Stomach (tissue), 9 donors: ENCODE data around the gene SLC35F2. TPM values are rescaled to one million over a fixed set of nuclear protein-coding genes. Genes with fewer than 3 reads are reported as not detected.
"Not testable (repeated sequence)": the region's sequence is repeated elsewhere in the genome, so short reads cannot be mapped to it uniquely, and the experiment has no call there.

Experiments used
- DNase-seq, 2 donors: peaks; one replicate each; pipeline versions ENCODE4 v3.0.0 to v3.0.0-alpha.2; 2013 to 2019
- H3K27ac ChIP-seq, 5 donors: fragments of 200-600 bp in 4 of 5; sonication (generic) in 4 of 5; one replicate each; pipeline ENCODE4 v1.5.1; 2013 to 2019; ENCODE audit warnings: mild to moderate bottlenecking in 1 of 5, moderate library complexity in 1 of 5
- H3K27me3 ChIP-seq, 3 donors: fragments of 200-600 bp; sonication (generic); one replicate each; pipeline ENCODE4 v1.5.1; 2017 to 2019; ENCODE audit warnings: mixed run types in 1 of 3
- H3K36me3 ChIP-seq, 4 donors: fragments of 200-600 bp; sonication (generic); 1 replicate in 3 of 4; 2 replicates in 1 of 4; pipeline ENCODE4 v1.5.1; 2016 to 2019
- H3K4me1 ChIP-seq, 4 donors: fragments of 200-600 bp; sonication (generic); one replicate each; pipeline ENCODE4 v1.5.1; 2016 to 2019
- H3K4me3 ChIP-seq, 4 donors: fragments of 200-600 bp; sonication (generic) in 3 of 4; one replicate each; pipeline ENCODE4 v1.5.1; 2016 to 2019; ENCODE audit warnings: mild to moderate bottlenecking in 1 of 4
- H3K9me3 ChIP-seq, 4 donors: fragments of 200-600 bp; sonication (generic); one replicate each; pipeline ENCODE4 v1.5.1; 2016 to 2019
- CTCF ChIP-seq, 7 experiments: fragments of 450-650 bp in 4 of 7; fragments of 200-600 bp in 3 of 7; sonication (generic) in 3 of 7; IDR thresholded peaks; one replicate each; pipeline ENCODE4 v1.5.1; 2016 to 2019; ENCODE audit warnings: antibody characterized with exemption in 7 of 7, control low read depth in 2 of 7, mild to moderate bottlenecking in 1 of 7
- EP300 ChIP-seq: sonication (generic); formaldehyde crosslinking; IDR thresholded peaks from one replicate; pipeline ENCODE4 v1.6.1; 2017; ENCODE audit warnings: antibody characterized with exemption
- POLR2A ChIP-seq, 4 donors: fragments of 450-650 bp; IDR thresholded peaks; one replicate each; pipeline ENCODE4 v1.6.1; 2016; ENCODE audit warnings: antibody characterized with exemption in 4 of 4, control low read depth in 2 of 4, mild to moderate bottlenecking in 1 of 4, moderate library complexity in 1 of 4
- POLR2AphosphoS5 ChIP-seq, 3 donors: sonication (generic); formaldehyde crosslinking; IDR thresholded peaks; one replicate each; pipeline ENCODE4 v1.6.1; 2016; ENCODE audit warnings: antibody characterized with exemption in 3 of 3
- WGBS, 5 donors: extraction: QIAGEN DNeasy Blood & Tissue Kit in 3 of 5; methylation state at CpG; one replicate each; pipeline versions ENCODE4 v1.1.5 to v1.1.7; 2013 to 2018; 5-methylcytosine and 5-hydroxymethylcytosine counted together
- intact Hi-C: fragments of 100-400 bp; cut with DNase I; formaldehyde crosslinking; loops from one replicate; pipeline ENCODE4 v1.15.1; 2023; ENCODE audit warnings: low total_unique reads
- polyA plus RNA-seq, 3 donors: library from polyadenylated mRNA; stranded (reverse); fragments of 200-250 nt; gene quantifications; one replicate each; pipeline ENCODE4 v1.2.3, GENCODE V29; 2013
- total RNA-seq, 5 donors: library from RNA; depleted of rRNA; stranded (reverse); fragments of >200 nt; gene quantifications; one replicate each; pipeline versions ENCODE4 v1.1.0 to v1.2.3, GENCODE V29; 2014 to 2016
- donor health status: healthy with polysubstance abuse.
- donor health status: Bipolar disorder and iron deficiency.
- donor health status: healthy.

SLC35F2 gene
- total and polyA plus RNA-seq, 8 donors: 1.8 to 21.2 (median 7.6) TPM

GRCh38 chr11:107844041-107844440 lies 14.5 kb downstream of the SLC35F2 start:
- Histone ChIP-seq H3K4me3 (no peak overlapping the region), H3K27me3 (no peaks in the 10 kb centered on the region), H3K4me1 (peaks cover 0 to 32% (median 14%) of the 10 kb centered on the region in 4 donors), H3K27ac (no peak overlapping the region), H3K36me3 (no peaks in the 10 kb centered on the region), H3K9me3 (no peaks in the 10 kb centered on the region)
- WGBS, 5 donors: 92 to 97% (median 96%) methylated on average over 7 of the region's 7 CpGs
- intact Hi-C loops: no loop called here
- TF ChIP-seq EP300 (no peak), CTCF (IDR thresholded peaks at IDR 0.05) (no peak), POLR2A (IDR thresholded peaks at IDR 0.05) (no peak)
- no peak for DNase-seq

- DNase-seq: no peak
- no peak overlapping the region for H3K4me3 ChIP-seq
- intact Hi-C loops: no loop called here
- H3K36me3 ChIP-seq: no peaks in the 10 kb centered on the region
- H3K27ac ChIP-seq: no peak overlapping the region
- no peaks in the 10 kb centered on the region for H3K27me3 ChIP-seq
- peaks cover 0 to 27% (median 14%) of the 10 kb centered on the region in 4 donors for H3K4me1 ChIP-seq
- no peak for TF ChIP-seq CTCF (IDR thresholded peaks at IDR 0.05)
- no peak for TF ChIP-seq POLR2AphosphoS5 (IDR thresholded peaks at IDR 0.05)
- TF ChIP-seq EP300: no peak
- no peak for TF ChIP-seq POLR2A (IDR thresholded peaks at IDR 0.05)
- no peaks in the 10 kb centered on the region for H3K9me3 ChIP-seq
- WGBS, 5 donors: 84 to 93% (median 88%) methylated on average over 8 of the region's 8 CpGs
Measured at GRCh38 chr11:107842412-107843100, 16.0 kb downstream of the SLC35F2 start.

GRCh38 chr11:107840129-107840484 lies 18.5 kb downstream of the SLC35F2 start:
- intact Hi-C loops: no loop called here
- no peak for TF ChIP-seq POLR2AphosphoS5 (IDR thresholded peaks at IDR 0.05)
- no peaks in the 10 kb centered on the region for H3K36me3 ChIP-seq
- H3K4me1 ChIP-seq: peaks cover 0 to 30% (median 18%) of the 10 kb centered on the region in 4 donors
- H3K27ac ChIP-seq: peak overlapping the region in 4 of 5 donors; percentile 63 to 82 (median 76)
- H3K27me3 ChIP-seq: no peaks in the 10 kb centered on the region
- H3K9me3 ChIP-seq: no peaks in the 10 kb centered on the region
- DNase-seq: no peak
- WGBS, 5 donors: 30 to 45% (median 40%) methylated on average over 2 of the region's 2 CpGs
- no peak overlapping the region for H3K4me3 ChIP-seq

GRCh38 chr11:107836851-107837250 lies 21.7 kb downstream of the SLC35F2 start:
- DNase-seq: no peak
- no peaks in the 10 kb centered on the region for H3K27me3 ChIP-seq
- no peak overlapping the region for H3K4me3 ChIP-seq
- H3K9me3 ChIP-seq: no peaks in the 10 kb centered on the region
- no peaks in the 10 kb centered on the region for H3K36me3 ChIP-seq
- peak overlapping the region in 1 of 5 donors; percentile 50 for H3K27ac ChIP-seq
- 32 to 47% (median 46%) methylated on average over 3 of the region's 3 CpGs for WGBS, 5 donors
- intact Hi-C loops: no loop called here
- TF ChIP-seq EP300: no peak
- TF ChIP-seq CTCF (IDR thresholded peaks at IDR 0.05): no peak
- TF ChIP-seq POLR2A (IDR thresholded peaks at IDR 0.05): no peak
- TF ChIP-seq POLR2AphosphoS5 (IDR thresholded peaks at IDR 0.05): no peak
- H3K4me1 ChIP-seq: peaks cover 3 to 40% (median 21%) of the 10 kb centered on the region in 4 donors

- H3K4me1 ChIP-seq: peaks cover 3 to 36% (median 11%) of the 10 kb centered on the region in 4 donors
- H3K4me3 ChIP-seq: no peak overlapping the region
- no peaks in the 10 kb centered on the region for H3K27me3 ChIP-seq
- H3K36me3 ChIP-seq: no peaks in the 10 kb centered on the region
- no peaks in the 10 kb centered on the region for H3K9me3 ChIP-seq
- WGBS, 5 donors: 37 to 51% (median 50%) methylated on average over 6 of the region's 6 CpGs
- intact Hi-C loops: no loop called here
- DNase-seq: peak in 1 of 2 donors; percentile 26
- peak overlapping the region in 1 of 5 donors; percentile 50 for H3K27ac ChIP-seq
- TF ChIP-seq CTCF (IDR thresholded peaks at IDR 0.05): no peak
- TF ChIP-seq POLR2AphosphoS5 (IDR thresholded peaks at IDR 0.05): no peak
- TF ChIP-seq EP300: no peak
- TF ChIP-seq POLR2A (IDR thresholded peaks at IDR 0.05): no peak
Measured at GRCh38 chr11:107834995-107835394, 23.6 kb downstream of the SLC35F2 start.

GRCh38 chr11:107833926-107834325 lies 24.7 kb downstream of the SLC35F2 start:
- intact Hi-C loops, H3K36me3 ChIP-seq, H3K4me3 ChIP-seq, H3K27me3 ChIP-seq, H3K27ac ChIP-seq, DNase-seq, H3K9me3 ChIP-seq: not testable (repeated sequence)
- 35 to 49% (median 43%) methylated on average over 6 of the region's 6 CpGs for WGBS, 5 donors
- H3K4me1 ChIP-seq: peaks cover 3 to 28% (median 10%) of the 10 kb centered on the region in 4 donors
